SK-MEL-5 (cell line): Measurements from ENCODE around the gene ATF6. TPM values are rescaled to one million over a fixed set of nuclear protein-coding genes. Genes with fewer than 3 reads are reported as not detected.
A peak's percentile ranks its signal among the peaks of the same experiment; 100 is the strongest.

Experiments
- DNase-seq: peaks from one replicate; pipeline ENCODE4 v3.0.0-alpha.2; 2016; ENCODE audit warnings: low read depth, low spot score
- in situ Hi-C: cut with HindIII; loops from 2 replicates; pipeline ENCODE4 v1.10.0; 2016; ENCODE audit warnings: low sequenced_read_pairs, high pct_unique_total_duplicates, low pct_unique_long_range_greater_than_20kb
- total RNA-seq: library from RNA; depleted of rRNA; stranded (reverse); fragments of >200 nt; shearing (Covaris generic); gene quantifications from 2 replicates; pipeline ENCODE4 v1.2.3, GENCODE V29; 2014

Gene ATF6
- total RNA-seq, 1 experiment from 2014 or later: 38.8 TPM

- no peak for DNase-seq
These were observed 190.0 kb downstream of the ATF6 start for GRCh38 chr1:161956097-161956496.

GRCh38 chr1:161956930-161957329 lies 190.8 kb downstream of the ATF6 start:
- no peak for DNase-seq
- in situ Hi-C loops: no loop called here

More at GRCh38 chr1:161956097-161956496, 190.0 kb downstream of the ATF6 start:
- in situ Hi-C loops: no loop called here

- no peak for DNase-seq
- in situ Hi-C loops: no loop called here
These were observed 192.3 kb downstream of the ATF6 start for GRCh38 chr1:161958425-161958824.

GRCh38 chr1:161962091-161962887 lies 196.2 kb downstream of the ATF6 start:
- DNase-seq: peak; percentile 11
- in situ Hi-C loops: no loop called here

GRCh38 chr1:161966067-161966466 lies 199.9 kb downstream of the ATF6 start:
- in situ Hi-C loops: no loop called here
- no peak for DNase-seq

GRCh38 chr1:161970036-161970435 lies 203.9 kb downstream of the ATF6 start:
- no peak for DNase-seq
- in situ Hi-C loops: no loop called here

GRCh38 chr1:161970633-161971032 lies 204.5 kb downstream of the ATF6 start:
- no peak for DNase-seq
- in situ Hi-C loops: no loop called here

- no peak for DNase-seq
- in situ Hi-C loops: no loop called here
These were observed 206.7 kb downstream of the ATF6 start for GRCh38 chr1:161972828-161973227.

GRCh38 chr1:161973924-161974845 lies 208.1 kb downstream of the ATF6 start:
- in situ Hi-C loops: no loop called here
- no peak for DNase-seq

GRCh38 chr1:161978011-161978790 lies 212.1 kb downstream of the ATF6 start:
- no peak for DNase-seq
- in situ Hi-C loops: no loop called here

- in situ Hi-C loops: no loop called here
- no peak for DNase-seq
These were observed 215.0 kb downstream of the ATF6 start for GRCh38 chr1:161981126-161981525.

GRCh38 chr1:161981735-161982506 lies 215.8 kb downstream of the ATF6 start:
- in situ Hi-C loops: no loop called here
- DNase-seq: no peak

GRCh38 chr1:161982507-161982895 lies 216.4 kb downstream of the ATF6 start:
- no peak for DNase-seq
- in situ Hi-C loops: no loop called here

GRCh38 chr1:161982917-161983316 lies 216.8 kb downstream of the ATF6 start:
- in situ Hi-C loops: no loop called here
- DNase-seq: no peak

GRCh38 chr1:161983725-161984124 lies 217.6 kb downstream of the ATF6 start:
- in situ Hi-C loops: no loop called here
- DNase-seq: no peak

GRCh38 chr1:161985301-161985822 lies 219.2 kb downstream of the ATF6 start:
- no peak for DNase-seq
- in situ Hi-C loops: no loop called here

- in situ Hi-C loops: no loop called here
- DNase-seq: no peak
These were observed 220.2 kb downstream of the ATF6 start for GRCh38 chr1:161986328-161986727.
